Colonic mucosa (tissue), 4 donors: ENCODE results near the gene EMILIN1. TPM values are rescaled to one million over a fixed set of nuclear protein-coding genes. Genes with fewer than 3 reads are reported as not detected.

Source experiments
- DNase-seq: peaks from one replicate; pipeline ENCODE4 v3.0.0-alpha.2; 2020
- H3K27ac ChIP-seq: fragments of 200-600 bp; one replicate; pipeline ENCODE4 v1.8.0; 2021
- H3K27me3 ChIP-seq: fragments of 200-600 bp; one replicate; pipeline ENCODE4 v1.8.0; 2021
- H3K36me3 ChIP-seq: fragments of 200-600 bp; one replicate; pipeline ENCODE4 v1.8.0; 2021
- H3K4me1 ChIP-seq: fragments of 200-600 bp; one replicate; pipeline ENCODE4 v1.8.0; 2021; ENCODE audit warnings: mild to moderate bottlenecking
- H3K4me3 ChIP-seq: fragments of 200-600 bp; one replicate; pipeline ENCODE4 v1.8.0; 2021
- H3K9ac ChIP-seq, 2 donors: one replicate each; pipeline ENCODE4 v1.7.0; 2013; ENCODE audit warnings: control low read depth in 2 of 2, low read depth in 2 of 2, low read length in 2 of 2
- H3K9me3 ChIP-seq: fragments of 200-600 bp; one replicate; pipeline ENCODE4 v1.8.0; 2021
- intact Hi-C: fragments of 100-400 bp; cut with DNase I; formaldehyde crosslinking; loops from one replicate; pipeline ENCODE4 v1.14.1; 2022
- total RNA-seq, 2 donors: library from RNA; stranded (reverse); fragmentation: NEBNext Ultra II Directional in 1 of 2; extraction: Animal tissue kit (Norgen Biotek cat#: 25700) in 1 of 2; gene quantifications; one replicate each; pipeline ENCODE4 v1.2.1, GENCODE V29; 2021
- TF ChIP-seq, protein P1 (sequence below): fragments of 200-600 bp; IDR thresholded peaks from one replicate; pipeline ENCODE4 v1.8.0; 2022; ENCODE audit warnings: antibody characterized with exemption, mild to moderate bottlenecking
- donor health status: healthy.
- donor health status: DM: no; HTN: no; CAD: no.
- donor health status: DM: no; HTN: no; CAD: no.

EMILIN1 gene
- total RNA-seq, 2 donors from 2014 or later: 20.2 to 43.0 TPM

DNA sequence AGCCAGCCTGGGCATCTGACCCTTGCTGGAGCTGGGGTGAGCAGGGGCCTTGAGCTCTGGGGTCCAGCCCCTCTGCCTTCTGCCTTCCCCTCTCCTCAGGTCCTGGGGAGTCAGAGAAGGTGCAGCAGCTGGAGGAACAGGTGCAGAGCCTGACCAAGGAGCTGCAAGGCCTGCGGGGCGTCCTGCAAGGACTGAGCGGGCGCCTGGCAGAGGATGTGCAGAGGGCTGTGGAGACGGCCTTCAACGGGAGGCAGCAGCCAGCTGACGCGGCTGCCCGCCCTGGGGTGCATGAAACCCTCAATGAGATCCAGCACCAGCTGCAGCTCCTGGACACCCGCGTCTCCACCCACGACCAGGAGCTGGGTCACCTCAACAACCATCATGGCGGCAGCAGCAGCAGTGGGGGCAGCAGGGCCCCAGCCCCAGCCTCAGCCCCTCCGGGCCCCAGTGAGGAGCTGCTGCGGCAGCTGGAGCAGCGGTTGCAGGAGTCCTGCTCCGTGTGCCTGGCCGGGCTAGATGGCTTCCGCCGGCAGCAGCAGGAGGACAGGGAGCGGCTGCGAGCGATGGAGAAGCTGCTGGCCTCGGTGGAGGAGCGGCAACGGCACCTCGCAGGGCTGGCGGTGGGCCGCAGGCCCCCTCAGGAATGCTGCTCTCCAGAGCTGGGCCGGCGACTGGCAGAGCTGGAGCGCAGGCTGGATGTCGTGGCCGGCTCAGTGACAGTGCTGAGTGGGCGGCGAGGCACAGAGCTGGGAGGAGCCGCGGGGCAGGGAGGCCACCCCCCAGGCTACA lies 3.8 kb downstream of the EMILIN1 start:
- no peak for DNase-seq
- H3K9me3 ChIP-seq: no peaks in the 10 kb centered on the region
- no peaks in the 10 kb centered on the region for H3K36me3 ChIP-seq
- TF ChIP-seq, protein P1, sequence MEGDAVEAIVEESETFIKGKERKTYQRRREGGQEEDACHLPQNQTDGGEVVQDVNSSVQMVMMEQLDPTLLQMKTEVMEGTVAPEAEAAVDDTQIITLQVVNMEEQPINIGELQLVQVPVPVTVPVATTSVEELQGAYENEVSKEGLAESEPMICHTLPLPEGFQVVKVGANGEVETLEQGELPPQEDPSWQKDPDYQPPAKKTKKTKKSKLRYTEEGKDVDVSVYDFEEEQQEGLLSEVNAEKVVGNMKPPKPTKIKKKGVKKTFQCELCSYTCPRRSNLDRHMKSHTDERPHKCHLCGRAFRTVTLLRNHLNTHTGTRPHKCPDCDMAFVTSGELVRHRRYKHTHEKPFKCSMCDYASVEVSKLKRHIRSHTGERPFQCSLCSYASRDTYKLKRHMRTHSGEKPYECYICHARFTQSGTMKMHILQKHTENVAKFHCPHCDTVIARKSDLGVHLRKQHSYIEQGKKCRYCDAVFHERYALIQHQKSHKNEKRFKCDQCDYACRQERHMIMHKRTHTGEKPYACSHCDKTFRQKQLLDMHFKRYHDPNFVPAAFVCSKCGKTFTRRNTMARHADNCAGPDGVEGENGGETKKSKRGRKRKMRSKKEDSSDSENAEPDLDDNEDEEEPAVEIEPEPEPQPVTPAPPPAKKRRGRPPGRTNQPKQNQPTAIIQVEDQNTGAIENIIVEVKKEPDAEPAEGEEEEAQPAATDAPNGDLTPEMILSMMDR: no peak
- intact Hi-C loops: loop anchor here (10.0 kb wide), 1 partner anchor 47 kb away; the partner anchor contains the start of gene TMEM214
- H3K27ac ChIP-seq: peak overlapping the region; percentile 66
- no peak overlapping the region for H3K9ac ChIP-seq
- H3K27me3 ChIP-seq: no peaks in the 10 kb centered on the region
- peaks cover 10% of the 10 kb centered on the region for H3K4me1 ChIP-seq
- no peak overlapping the region for H3K4me3 ChIP-seq

DNA sequence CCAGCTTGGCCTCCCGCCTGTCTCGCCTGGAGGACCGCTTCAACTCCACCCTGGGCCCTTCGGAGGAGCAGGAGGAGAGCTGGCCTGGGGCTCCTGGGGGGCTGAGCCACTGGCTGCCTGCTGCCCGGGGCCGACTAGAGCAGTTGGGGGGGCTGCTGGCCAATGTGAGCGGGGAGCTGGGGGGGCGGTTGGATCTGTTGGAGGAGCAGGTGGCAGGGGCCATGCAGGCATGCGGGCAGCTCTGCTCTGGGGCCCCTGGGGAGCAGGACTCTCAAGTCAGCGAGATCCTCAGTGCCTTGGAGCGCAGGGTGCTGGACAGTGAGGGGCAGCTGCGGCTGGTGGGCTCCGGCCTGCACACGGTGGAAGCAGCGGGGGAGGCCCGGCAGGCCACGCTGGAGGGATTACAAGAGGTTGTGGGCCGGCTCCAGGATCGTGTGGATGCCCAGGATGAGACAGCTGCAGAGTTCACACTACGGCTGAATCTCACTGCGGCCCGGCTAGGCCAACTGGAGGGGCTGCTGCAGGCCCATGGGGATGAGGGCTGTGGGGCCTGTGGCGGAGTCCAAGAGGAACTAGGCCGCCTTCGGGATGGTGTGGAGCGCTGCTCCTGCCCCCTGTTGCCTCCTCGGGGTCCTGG lies 4.5 kb downstream of the EMILIN1 start:
- Histone ChIP-seq H3K27me3 (no peaks in the 10 kb centered on the region), H3K4me1 (peaks cover 15% of the 10 kb centered on the region), H3K4me3 (no peak overlapping the region), H3K9ac (no peak overlapping the region), H3K36me3 (no peaks in the 10 kb centered on the region), H3K9me3 (no peaks in the 10 kb centered on the region), H3K27ac (no peak overlapping the region)
- intact Hi-C loops: loop anchor here (10.0 kb wide), 1 partner anchor 48 kb away; the partner anchor contains the start of gene TMEM214
- no peak for DNase-seq
- TF ChIP-seq, protein P1: no peak

GRCh38 chr2:27083410-27084296 lies 5.2 kb downstream of the EMILIN1 start:
- intact Hi-C loops: loop anchor here (2.0 to 10.0 kb wide), 2 partner anchors 49 to 121 kb away; partner anchors contain the start of gene TMEM214
- Histone ChIP-seq H3K27ac (no peak overlapping the region), H3K27me3 (no peaks in the 10 kb centered on the region), H3K9ac (no peak overlapping the region), H3K4me1 (peaks cover 15% of the 10 kb centered on the region), H3K4me3 (no peak overlapping the region), H3K36me3 (no peaks in the 10 kb centered on the region), H3K9me3 (no peaks in the 10 kb centered on the region)
- DNase-seq: no peak
- TF ChIP-seq, protein P1: no peak

DNA sequence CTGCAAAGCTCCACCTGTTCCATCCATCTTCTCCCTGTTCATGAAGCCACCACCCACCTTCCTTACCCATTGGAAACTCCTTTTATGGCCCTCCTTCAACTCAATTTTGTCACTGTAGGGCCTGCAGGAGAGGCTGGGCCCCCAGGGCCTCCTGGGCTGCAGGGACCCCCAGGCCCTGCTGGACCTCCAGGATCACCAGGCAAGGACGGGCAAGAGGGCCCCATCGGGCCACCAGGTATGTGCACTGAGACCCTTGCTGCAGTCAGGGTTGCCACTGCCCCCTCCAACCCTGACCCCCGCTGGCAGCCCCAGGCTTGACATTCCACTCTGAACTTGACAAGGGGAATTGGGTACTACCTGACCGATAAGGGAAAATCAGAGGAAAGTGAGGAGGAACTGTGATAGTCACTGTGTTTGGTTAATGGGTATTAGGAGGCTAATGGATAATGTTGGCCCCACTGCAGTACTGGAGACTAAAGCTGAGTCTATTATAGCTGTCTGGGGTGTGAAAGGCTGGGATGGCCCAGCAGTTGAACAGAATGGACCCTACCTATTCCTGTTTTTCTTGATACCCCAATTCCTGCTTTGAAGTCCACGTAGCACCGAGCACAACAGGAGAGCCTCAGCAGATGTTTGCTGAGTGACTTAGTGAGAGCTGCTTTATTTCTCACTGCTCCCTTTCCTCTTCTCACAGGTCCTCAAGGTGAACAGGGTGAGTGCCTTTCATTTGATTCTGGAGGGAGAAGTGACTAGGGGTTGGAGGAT lies 6.1 kb downstream of the EMILIN1 start:
- H3K4me1 ChIP-seq: peaks cover 15% of the 10 kb centered on the region
- H3K27ac ChIP-seq: no peak overlapping the region
- H3K36me3 ChIP-seq: no peaks in the 10 kb centered on the region
- no peaks in the 10 kb centered on the region for H3K27me3 ChIP-seq
- no peak overlapping the region for H3K9ac ChIP-seq
- intact Hi-C loops: loop anchor here (2.0 to 10.0 kb wide), 2 partner anchors 50 to 122 kb away; partner anchors contain the start of gene TMEM214
- no peak overlapping the region for H3K4me3 ChIP-seq
- TF ChIP-seq, protein P1: no peak
- no peak for DNase-seq
- no peaks in the 10 kb centered on the region for H3K9me3 ChIP-seq
